Measurements from ENCODE around the gene KRTAP10-6.
"Not testable (repeated sequence)": the region's sequence is repeated elsewhere in the genome, so short reads cannot be mapped to it uniquely, and the experiment has no call there.

KRTAP10-6 gene

GRCh38 chr21:44592446-44593311 lies at the start of gene KRTAP10-6:
Gene KRTAP10-6, minus strand, starts transcription at chr21:44592505. Its CDS starts 21 bp downstream, at chr21:44592484.
- H3K27ac ChIP-seq (ENCODE audit: low read depth, low read length), result no peak within 1 kb of the TSS
- H3K4me1 ChIP-seq (ENCODE audit: insufficient read depth, low read length), result no peaks in the 10 kb centered on the region
- no peaks in the 10 kb centered on the region for H3K9me3 ChIP-seq (ENCODE audit: low read length)
- peaks cover 0 to 29% of the 10 kb centered on the region in 2 donors for H3K27me3 ChIP-seq (ENCODE audit: control insufficient read depth in 1 of 2, insufficient read depth in 2 of 2, low read length in 2 of 2)
- no peaks in the 10 kb centered on the region for H3K36me3 ChIP-seq (ENCODE audit: insufficient read depth, low read length)
- H3K9ac ChIP-seq (ENCODE audit: low read length), result no peak within 1 kb of the TSS
- no peak within 1 kb of the TSS for H3K4me3 ChIP-seq (ENCODE audit: low read depth in 1 of 2, low read length in 2 of 2)

GRCh38 chr21:44640761-44641160 lies 48.5 kb upstream of the KRTAP10-6 start:
- H3K4me3 ChIP-seq (ENCODE audit: low read depth in 1 of 2, low read length in 2 of 2), result no peak overlapping the region
- H3K4me1 ChIP-seq (ENCODE audit: insufficient read depth, low read length), result no peaks in the 10 kb centered on the region
- no peak overlapping the region for H3K9ac ChIP-seq (ENCODE audit: low read length)
- H3K36me3 ChIP-seq (ENCODE audit: insufficient read depth, low read length), result no peaks in the 10 kb centered on the region
- H3K27ac ChIP-seq (ENCODE audit: low read depth, low read length), result no peak overlapping the region
- peaks cover 9% of the 10 kb centered on the region for H3K9me3 ChIP-seq (ENCODE audit: low read length)
- peaks cover 0 to 4% of the 10 kb centered on the region in 2 donors for H3K27me3 ChIP-seq (ENCODE audit: control insufficient read depth in 1 of 2, insufficient read depth in 2 of 2, low read length in 2 of 2)

GRCh38 chr21:44639331-44639655 lies 47.0 kb upstream of the KRTAP10-6 start:
- H3K9ac ChIP-seq (ENCODE audit: low read length), result no peak overlapping the region
- no peaks in the 10 kb centered on the region for H3K9me3 ChIP-seq (ENCODE audit: low read length)
- peaks cover 0 to 4% of the 10 kb centered on the region in 2 donors for H3K27me3 ChIP-seq (ENCODE audit: control insufficient read depth in 1 of 2, insufficient read depth in 2 of 2, low read length in 2 of 2)

GRCh38 chr21:44638506-44639330 lies 46.4 kb upstream of the KRTAP10-6 start:
- not testable (repeated sequence) for H3K36me3 ChIP-seq (ENCODE audit: insufficient read depth, low read length); H3K27ac ChIP-seq (ENCODE audit: low read depth, low read length); H3K27me3 ChIP-seq (ENCODE audit: control insufficient read depth in 1 of 2, insufficient read depth in 2 of 2, low read length in 2 of 2); H3K9ac ChIP-seq (ENCODE audit: low read length); H3K4me3 ChIP-seq (ENCODE audit: low read depth in 1 of 2, low read length in 2 of 2); H3K9me3 ChIP-seq (ENCODE audit: low read length); H3K4me1 ChIP-seq (ENCODE audit: insufficient read depth, low read length)

More at GRCh38 chr21:44639331-44639655, 47.0 kb upstream of the KRTAP10-6 start:
- H3K36me3 ChIP-seq (ENCODE audit: insufficient read depth, low read length), result no peaks in the 10 kb centered on the region
- H3K4me1 ChIP-seq (ENCODE audit: insufficient read depth, low read length), result no peaks in the 10 kb centered on the region
- H3K27ac ChIP-seq (ENCODE audit: low read depth, low read length), result no peak overlapping the region
- no peak overlapping the region for H3K4me3 ChIP-seq (ENCODE audit: low read depth in 1 of 2, low read length in 2 of 2)

- H3K4me1 ChIP-seq (ENCODE audit: insufficient read depth, low read length), result not testable (repeated sequence)
Measured at GRCh38 chr21:44637851-44638348, 45.6 kb upstream of the KRTAP10-6 start.

GRCh38 chr21:44637018-44637850 lies 44.9 kb upstream of the KRTAP10-6 start, which contains the start of gene KRTAP10-10:
Gene KRTAP10-10, plus strand, starts transcription at chr21:44637356. Its CDS starts 62 bp downstream, at chr21:44637418.
- Histone ChIP-seq H3K9me3 (ENCODE audit: low read length) (no peaks in the 10 kb centered on the region), H3K4me3 (ENCODE audit: low read depth in 1 of 2, low read length in 2 of 2) (no peak within 1 kb of the TSS), H3K4me1 (ENCODE audit: insufficient read depth, low read length) (no peaks in the 10 kb centered on the region), H3K36me3 (ENCODE audit: insufficient read depth, low read length) (no peaks in the 10 kb centered on the region), H3K27me3 (ENCODE audit: control insufficient read depth in 1 of 2, insufficient read depth in 2 of 2, low read length in 2 of 2) (peaks cover 0 to 4% of the 10 kb centered on the region in 2 donors), H3K27ac (ENCODE audit: low read depth, low read length) (no peak within 1 kb of the TSS), H3K9ac (ENCODE audit: low read length) (no peak within 1 kb of the TSS)

More at GRCh38 chr21:44637851-44638348, 45.6 kb upstream of the KRTAP10-6 start:
- H3K27ac ChIP-seq (ENCODE audit: low read depth, low read length); H3K36me3 ChIP-seq (ENCODE audit: insufficient read depth, low read length); H3K4me3 ChIP-seq (ENCODE audit: low read depth in 1 of 2, low read length in 2 of 2); H3K9ac ChIP-seq (ENCODE audit: low read length); H3K9me3 ChIP-seq (ENCODE audit: low read length); H3K27me3 ChIP-seq (ENCODE audit: control insufficient read depth in 1 of 2, insufficient read depth in 2 of 2, low read length in 2 of 2): not testable (repeated sequence)

- H3K4me1 ChIP-seq (ENCODE audit: insufficient read depth, low read length), result no peaks in the 10 kb centered on the region
- H3K4me3 ChIP-seq (ENCODE audit: low read depth in 1 of 2, low read length in 2 of 2), result no peak overlapping the region
- no peaks in the 10 kb centered on the region for H3K36me3 ChIP-seq (ENCODE audit: insufficient read depth, low read length)
- no peaks in the 10 kb centered on the region for H3K9me3 ChIP-seq (ENCODE audit: low read length)
- no peak overlapping the region for H3K9ac ChIP-seq (ENCODE audit: low read length)
- H3K27me3 ChIP-seq (ENCODE audit: control insufficient read depth in 1 of 2, insufficient read depth in 2 of 2, low read length in 2 of 2), result peaks cover 0 to 4% of the 10 kb centered on the region in 2 donors
- no peak overlapping the region for H3K27ac ChIP-seq (ENCODE audit: low read depth, low read length)
Measured at GRCh38 chr21:44636209-44637017, 44.1 kb upstream of the KRTAP10-6 start.

- no peaks in the 10 kb centered on the region for H3K9me3 ChIP-seq (ENCODE audit: low read length)
- H3K4me3 ChIP-seq (ENCODE audit: low read depth in 1 of 2, low read length in 2 of 2), result no peak overlapping the region
- H3K4me1 ChIP-seq (ENCODE audit: insufficient read depth, low read length), result no peaks in the 10 kb centered on the region
- no peak overlapping the region for H3K27ac ChIP-seq (ENCODE audit: low read depth, low read length)
- H3K36me3 ChIP-seq (ENCODE audit: insufficient read depth, low read length), result no peaks in the 10 kb centered on the region
- H3K9ac ChIP-seq (ENCODE audit: low read length), result no peak overlapping the region
- peaks cover 0 to 24% of the 10 kb centered on the region in 2 donors for H3K27me3 ChIP-seq (ENCODE audit: control insufficient read depth in 1 of 2, insufficient read depth in 2 of 2, low read length in 2 of 2)
Measured at GRCh38 chr21:44632067-44632466, 39.8 kb upstream of the KRTAP10-6 start.

GRCh38 chr21:44630440-44630839 lies 38.1 kb upstream of the KRTAP10-6 start:
- Histone ChIP-seq H3K36me3 (ENCODE audit: insufficient read depth, low read length) (no peaks in the 10 kb centered on the region), H3K27ac (ENCODE audit: low read depth, low read length) (no peak overlapping the region), H3K4me3 (ENCODE audit: low read depth in 1 of 2, low read length in 2 of 2) (no peak overlapping the region), H3K4me1 (ENCODE audit: insufficient read depth, low read length) (no peaks in the 10 kb centered on the region), H3K9me3 (ENCODE audit: low read length) (no peaks in the 10 kb centered on the region), H3K9ac (ENCODE audit: low read length) (no peak overlapping the region), H3K27me3 (ENCODE audit: control insufficient read depth in 1 of 2, insufficient read depth in 2 of 2, low read length in 2 of 2) (peaks cover 0 to 21% of the 10 kb centered on the region in 2 donors)

- Histone ChIP-seq H3K27me3 (ENCODE audit: control insufficient read depth in 1 of 2, insufficient read depth in 2 of 2, low read length in 2 of 2) (peaks cover 0 to 21% of the 10 kb centered on the region in 2 donors), H3K9ac (ENCODE audit: low read length) (no peak overlapping the region), H3K4me3 (ENCODE audit: low read depth in 1 of 2, low read length in 2 of 2) (no peak overlapping the region), H3K9me3 (ENCODE audit: low read length) (no peaks in the 10 kb centered on the region), H3K4me1 (ENCODE audit: insufficient read depth, low read length) (no peaks in the 10 kb centered on the region), H3K36me3 (ENCODE audit: insufficient read depth, low read length) (no peaks in the 10 kb centered on the region), H3K27ac (ENCODE audit: low read depth, low read length) (no peak overlapping the region)
Measured at GRCh38 chr21:44628707-44629391, 36.5 kb upstream of the KRTAP10-6 start.

Data from muscle layer of colon (tissue), 2 donors.